ENCODE results near the gene PITX2. TPM values are rescaled to one million over a fixed set of nuclear protein-coding genes. Genes with fewer than 3 reads are reported as not detected.

Gene PITX2
- total and polyA plus RNA-seq, 2 experiments from 2014 or later = 0.52 to 0.99 TPM

DNA sequence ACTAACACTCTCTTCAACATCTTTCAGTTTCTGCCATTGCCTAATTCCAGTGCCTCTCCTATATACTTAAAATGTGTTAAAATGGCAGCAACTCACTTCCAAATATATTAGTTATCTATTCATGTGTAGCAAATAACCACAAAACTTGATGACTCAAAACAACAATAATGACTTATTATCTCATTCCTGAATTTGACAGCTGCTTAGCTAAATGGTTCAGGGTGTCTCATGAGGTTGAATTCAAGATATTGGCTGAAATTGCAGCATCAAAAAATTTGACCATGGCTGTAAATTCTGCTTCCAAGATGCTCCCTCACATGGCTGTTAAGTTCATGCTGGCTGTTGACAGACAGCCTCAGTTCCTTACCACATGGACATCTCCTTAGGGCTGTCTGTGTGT lies 25.3 kb downstream of the PITX2 start:
- no peak overlapping the region for H3K27ac Mint-ChIP-seq
- Histone ChIP-seq H3K9me2 (ENCODE audit: insufficient read depth) (peaks cover 8% of the 10 kb centered on the region; the same call in 1 of the 2 replicates), H4K20me1 (replicated peaks; ENCODE audit: insufficient read depth) (no peaks in the 10 kb centered on the region), H3K36me3 (ENCODE audit: insufficient read depth) (no peaks in the 10 kb centered on the region), H3K79me2 (replicated peaks; ENCODE audit: insufficient read depth) (no peaks in the 10 kb centered on the region), H3K4me1 (ENCODE audit: insufficient read depth) (no peaks in the 10 kb centered on the region), H3K27ac (ENCODE audit: low read depth) (no peak overlapping the region), H3K4me2 (no peak overlapping the region), H3K4me3 (no peak overlapping the region), H3K27me3 (ENCODE audit: insufficient read depth) (no peaks in the 10 kb centered on the region), H3F3A (replicated peaks; ENCODE audit: low read depth) (no peaks in the 10 kb centered on the region), H2AFZ (no peak overlapping the region)
- H3K36me3 Mint-ChIP-seq (ENCODE audit: low read depth) = no peaks in the 10 kb centered on the region
- no peak for ATAC-seq
- peaks cover 2% of the 10 kb centered on the region for H3K27me3 Mint-ChIP-seq (ENCODE audit: insufficient read depth, low read depth, poor library complexity)
- peaks cover 6% of the 10 kb centered on the region; the same call in 2 of the 3 replicates for H3K9me3 Mint-ChIP-seq
- H3K4me1 Mint-ChIP-seq = no peaks in the 10 kb centered on the region
- TF ChIP-seq ZNF462 (CRISPR knock-in tag; IDR thresholded peaks at IDR 0.05) (no peak), EZH2 (IDR thresholded peaks at IDR 0.05; ENCODE audit: low read depth, unreplicated experiment) (no peak), POLR2AphosphoS5 (IDR thresholded peaks at IDR 0.05; ENCODE audit: low read depth) (no peak), NANOG (IDR thresholded peaks at IDR 0.05; ENCODE audit: borderline replicate concordance) (no peak), CREB1 (CRISPR knock-in tag; IDR thresholded peaks at IDR 0.05; ENCODE audit: low read depth) (no peak), EZH2phosphoT487 (IDR thresholded peaks at IDR 0.05; ENCODE audit: unreplicated experiment) (no peak)
- TF ChIP-seq, protein P1, sequence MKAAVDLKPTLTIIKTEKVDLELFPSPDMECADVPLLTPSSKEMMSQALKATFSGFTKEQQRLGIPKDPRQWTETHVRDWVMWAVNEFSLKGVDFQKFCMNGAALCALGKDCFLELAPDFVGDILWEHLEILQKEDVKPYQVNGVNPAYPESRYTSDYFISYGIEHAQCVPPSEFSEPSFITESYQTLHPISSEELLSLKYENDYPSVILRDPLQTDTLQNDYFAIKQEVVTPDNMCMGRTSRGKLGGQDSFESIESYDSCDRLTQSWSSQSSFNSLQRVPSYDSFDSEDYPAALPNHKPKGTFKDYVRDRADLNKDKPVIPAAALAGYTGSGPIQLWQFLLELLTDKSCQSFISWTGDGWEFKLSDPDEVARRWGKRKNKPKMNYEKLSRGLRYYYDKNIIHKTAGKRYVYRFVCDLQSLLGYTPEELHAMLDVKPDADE (IDR thresholded peaks at IDR 0.05) = no peak
- TF ChIP-seq, protein P2, sequence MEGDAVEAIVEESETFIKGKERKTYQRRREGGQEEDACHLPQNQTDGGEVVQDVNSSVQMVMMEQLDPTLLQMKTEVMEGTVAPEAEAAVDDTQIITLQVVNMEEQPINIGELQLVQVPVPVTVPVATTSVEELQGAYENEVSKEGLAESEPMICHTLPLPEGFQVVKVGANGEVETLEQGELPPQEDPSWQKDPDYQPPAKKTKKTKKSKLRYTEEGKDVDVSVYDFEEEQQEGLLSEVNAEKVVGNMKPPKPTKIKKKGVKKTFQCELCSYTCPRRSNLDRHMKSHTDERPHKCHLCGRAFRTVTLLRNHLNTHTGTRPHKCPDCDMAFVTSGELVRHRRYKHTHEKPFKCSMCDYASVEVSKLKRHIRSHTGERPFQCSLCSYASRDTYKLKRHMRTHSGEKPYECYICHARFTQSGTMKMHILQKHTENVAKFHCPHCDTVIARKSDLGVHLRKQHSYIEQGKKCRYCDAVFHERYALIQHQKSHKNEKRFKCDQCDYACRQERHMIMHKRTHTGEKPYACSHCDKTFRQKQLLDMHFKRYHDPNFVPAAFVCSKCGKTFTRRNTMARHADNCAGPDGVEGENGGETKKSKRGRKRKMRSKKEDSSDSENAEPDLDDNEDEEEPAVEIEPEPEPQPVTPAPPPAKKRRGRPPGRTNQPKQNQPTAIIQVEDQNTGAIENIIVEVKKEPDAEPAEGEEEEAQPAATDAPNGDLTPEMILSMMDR (conservative IDR thresholded peaks at IDR 0.05; ENCODE audit: low read depth in 2 of 2) = no peak
- TF ChIP-seq, protein P3, sequence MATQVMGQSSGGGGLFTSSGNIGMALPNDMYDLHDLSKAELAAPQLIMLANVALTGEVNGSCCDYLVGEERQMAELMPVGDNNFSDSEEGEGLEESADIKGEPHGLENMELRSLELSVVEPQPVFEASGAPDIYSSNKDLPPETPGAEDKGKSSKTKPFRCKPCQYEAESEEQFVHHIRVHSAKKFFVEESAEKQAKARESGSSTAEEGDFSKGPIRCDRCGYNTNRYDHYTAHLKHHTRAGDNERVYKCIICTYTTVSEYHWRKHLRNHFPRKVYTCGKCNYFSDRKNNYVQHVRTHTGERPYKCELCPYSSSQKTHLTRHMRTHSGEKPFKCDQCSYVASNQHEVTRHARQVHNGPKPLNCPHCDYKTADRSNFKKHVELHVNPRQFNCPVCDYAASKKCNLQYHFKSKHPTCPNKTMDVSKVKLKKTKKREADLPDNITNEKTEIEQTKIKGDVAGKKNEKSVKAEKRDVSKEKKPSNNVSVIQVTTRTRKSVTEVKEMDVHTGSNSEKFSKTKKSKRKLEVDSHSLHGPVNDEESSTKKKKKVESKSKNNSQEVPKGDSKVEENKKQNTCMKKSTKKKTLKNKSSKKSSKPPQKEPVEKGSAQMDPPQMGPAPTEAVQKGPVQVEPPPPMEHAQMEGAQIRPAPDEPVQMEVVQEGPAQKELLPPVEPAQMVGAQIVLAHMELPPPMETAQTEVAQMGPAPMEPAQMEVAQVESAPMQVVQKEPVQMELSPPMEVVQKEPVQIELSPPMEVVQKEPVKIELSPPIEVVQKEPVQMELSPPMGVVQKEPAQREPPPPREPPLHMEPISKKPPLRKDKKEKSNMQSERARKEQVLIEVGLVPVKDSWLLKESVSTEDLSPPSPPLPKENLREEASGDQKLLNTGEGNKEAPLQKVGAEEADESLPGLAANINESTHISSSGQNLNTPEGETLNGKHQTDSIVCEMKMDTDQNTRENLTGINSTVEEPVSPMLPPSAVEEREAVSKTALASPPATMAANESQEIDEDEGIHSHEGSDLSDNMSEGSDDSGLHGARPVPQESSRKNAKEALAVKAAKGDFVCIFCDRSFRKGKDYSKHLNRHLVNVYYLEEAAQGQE (IDR thresholded peaks at IDR 0.05; ENCODE audit: unreplicated experiment) = no peak
- no peak for DNase-seq (ENCODE audit: low spot score)
- H3K4me3 Mint-ChIP-seq = no peak overlapping the region
